GM10266 (cell line): ENCODE data around the gene GIMAP8.

ENCODE experiments used
- DNase-seq: peaks from one replicate; pipeline ENCODE4 v3.0.0; 2012; ENCODE audit errors: extremely low spot score
- CTCF ChIP-seq: IDR thresholded peaks from 2 replicates; pipeline ENCODE4 v1.5.1; 2012; ENCODE audit warnings: mild to moderate bottlenecking, low read depth; ENCODE audit not compliant: control insufficient read depth, insufficient read depth; ENCODE audit errors: missing control alignments

The GIMAP8 gene

GRCh38 chr7:150404172-150404804, 46.1 kb upstream of the GIMAP8 start:
- no peak for TF ChIP-seq CTCF
- no peak for DNase-seq

- TF ChIP-seq CTCF, result peak; percentile 54
- peak; percentile 93 for DNase-seq
These were observed 45.4 kb upstream of the GIMAP8 start for GRCh38 chr7:150404805-150405583.

GRCh38 chr7:150405584-150406311, 44.7 kb upstream of the GIMAP8 start:
- peak; percentile 71 for DNase-seq
- no peak for TF ChIP-seq CTCF

GRCh38 chr7:150406312-150406566, 44.2 kb upstream of the GIMAP8 start:
- DNase-seq, result no peak
- TF ChIP-seq CTCF, result no peak

GRCh38 chr7:150406567-150407421, 43.6 kb upstream of the GIMAP8 start:
- peak; percentile 72 for DNase-seq
- no peak for TF ChIP-seq CTCF

GRCh38 chr7:150407588-150408392, 42.6 kb upstream of the GIMAP8 start:
- no peak for DNase-seq
- TF ChIP-seq CTCF, result no peak
